Skin of body (tissue), 2 donors: ENCODE results near the gene SLC6A19. TPM values are rescaled to one million over a fixed set of nuclear protein-coding genes. Genes with fewer than 3 reads are reported as not detected.

Experiments
- DNase-seq: peaks from one replicate; lab custom pipeline; 2025; lab: John Stamatoyannopoulos, UW
- total RNA-seq: library from RNA; depleted of rRNA; stranded (reverse); fragments of >200 nt; gene quantifications from one replicate; pipeline ENCODE4 v1.2.3, GENCODE V29; 2014

The SLC6A19 gene
- total RNA-seq, 1 donor from 2014 or later, result not detected

DNA sequence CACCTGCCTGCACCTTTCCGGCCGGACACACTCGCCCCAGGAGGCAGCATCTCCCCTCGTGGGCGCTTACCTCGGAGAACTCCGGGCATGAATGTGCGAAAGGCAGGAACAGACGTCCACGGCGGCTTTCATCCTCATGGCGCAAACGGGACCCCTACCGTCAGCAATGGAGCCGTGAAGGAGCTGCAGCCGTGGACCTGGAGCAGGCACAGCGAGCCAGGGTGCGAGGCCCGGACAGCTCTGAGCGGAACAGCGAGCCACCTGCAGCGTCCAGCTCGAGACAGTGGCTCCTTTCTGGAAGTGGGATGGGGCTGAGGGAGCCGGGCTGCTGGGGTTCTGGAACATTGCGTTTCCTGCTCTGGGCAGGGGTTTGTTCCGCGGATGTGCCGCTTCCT lies 7.8 kb upstream of the SLC6A19 start:
- no peak for DNase-seq

- DNase-seq, result no peak
Measured at GRCh38 chr5:1194378-1194777, 7.0 kb upstream of the SLC6A19 start.

- DNase-seq, result no peak
Measured at GRCh38 chr5:1195439-1195838, 6.0 kb upstream of the SLC6A19 start.

GRCh38 chr5:1195916-1196315 lies 5.5 kb upstream of the SLC6A19 start:
- DNase-seq, result no peak

DNA sequence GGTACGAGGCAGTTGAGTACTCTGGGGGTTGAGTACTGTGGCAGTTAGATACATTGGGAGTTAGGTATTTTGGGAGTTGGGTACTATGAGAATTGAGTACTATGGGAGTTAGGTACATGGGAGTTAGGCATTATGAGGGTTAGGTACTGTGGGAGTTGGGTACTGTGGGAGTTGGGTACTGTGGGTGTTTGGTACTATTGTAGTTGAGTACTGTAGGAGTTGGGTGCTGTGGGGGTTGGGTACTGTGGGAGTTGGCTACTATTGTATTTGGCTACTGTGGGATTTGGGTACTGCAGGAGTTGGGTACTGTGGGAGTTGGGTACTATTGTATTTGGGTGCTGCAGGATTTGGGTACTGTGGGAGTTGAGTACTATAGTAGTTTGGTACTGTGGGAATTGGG lies 4.8 kb upstream of the SLC6A19 start:
- no peak for DNase-seq

GRCh38 chr5:1197876-1198666 lies 3.3 kb upstream of the SLC6A19 start:
- no peak for DNase-seq

DNA sequence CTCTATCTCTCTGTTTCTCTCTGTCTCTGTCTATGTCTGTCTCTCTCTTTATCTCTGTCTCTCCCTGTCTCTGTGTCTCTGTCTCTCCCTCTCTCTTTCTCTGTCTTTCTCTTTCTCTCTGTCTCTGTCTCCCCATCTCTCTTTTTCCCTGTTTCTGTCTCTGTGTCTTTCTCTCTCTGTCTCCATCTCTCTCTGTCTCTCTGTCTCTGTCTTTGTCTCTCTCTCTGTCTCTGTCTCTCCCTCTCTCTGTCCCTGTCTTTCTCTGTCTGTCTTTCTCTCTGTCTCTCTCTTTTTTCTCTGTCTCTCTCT lies 2.1 kb upstream of the SLC6A19 start:
- no peak for DNase-seq

DNA sequence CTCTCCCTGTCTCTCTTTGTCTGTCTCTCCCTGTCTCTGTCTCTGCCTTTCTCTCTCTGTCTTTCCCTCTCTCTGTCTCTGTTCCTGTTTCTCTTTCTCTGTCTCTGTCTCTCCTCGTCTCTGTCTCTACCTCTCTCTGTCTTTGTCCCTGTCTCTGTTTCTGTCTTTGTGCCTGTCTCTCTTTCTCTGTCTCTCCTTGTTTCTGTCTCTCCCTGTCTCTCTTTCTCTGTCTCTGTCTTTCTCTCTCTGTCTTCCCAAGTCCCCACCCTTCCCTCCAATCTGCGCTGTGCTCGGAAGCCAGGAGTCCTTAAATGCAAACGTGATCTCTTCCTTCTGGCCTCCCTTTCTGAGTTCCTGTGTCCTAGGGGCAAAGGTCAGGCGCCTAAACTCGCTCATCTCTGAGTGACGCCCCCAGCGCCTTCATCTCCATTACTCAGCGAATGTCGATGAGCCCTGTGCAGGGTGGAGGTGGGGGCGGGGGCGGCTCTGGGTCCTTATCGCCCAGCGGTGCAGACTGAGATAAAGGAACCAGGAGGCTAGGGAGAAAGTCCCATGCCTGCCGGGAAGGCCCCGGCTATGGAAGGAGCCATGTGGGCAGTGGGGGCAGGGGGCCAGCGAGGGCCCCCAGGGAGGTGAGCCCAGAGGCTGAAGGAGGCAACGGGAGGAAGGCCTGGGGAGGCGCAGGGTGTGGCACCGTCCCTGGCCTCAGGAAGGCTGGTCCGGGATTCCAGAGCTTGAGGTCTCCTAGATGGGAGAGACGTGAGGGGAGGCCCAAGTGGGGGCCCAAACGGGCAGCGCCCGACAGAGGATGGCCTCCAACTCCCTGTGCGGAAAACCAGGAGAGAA lies 1.5 kb upstream of the SLC6A19 start:
- no peak for DNase-seq

GRCh38 chr5:1200495-1201326 lies 684 bp upstream of the SLC6A19 start:
- DNase-seq, result no peak

DNA sequence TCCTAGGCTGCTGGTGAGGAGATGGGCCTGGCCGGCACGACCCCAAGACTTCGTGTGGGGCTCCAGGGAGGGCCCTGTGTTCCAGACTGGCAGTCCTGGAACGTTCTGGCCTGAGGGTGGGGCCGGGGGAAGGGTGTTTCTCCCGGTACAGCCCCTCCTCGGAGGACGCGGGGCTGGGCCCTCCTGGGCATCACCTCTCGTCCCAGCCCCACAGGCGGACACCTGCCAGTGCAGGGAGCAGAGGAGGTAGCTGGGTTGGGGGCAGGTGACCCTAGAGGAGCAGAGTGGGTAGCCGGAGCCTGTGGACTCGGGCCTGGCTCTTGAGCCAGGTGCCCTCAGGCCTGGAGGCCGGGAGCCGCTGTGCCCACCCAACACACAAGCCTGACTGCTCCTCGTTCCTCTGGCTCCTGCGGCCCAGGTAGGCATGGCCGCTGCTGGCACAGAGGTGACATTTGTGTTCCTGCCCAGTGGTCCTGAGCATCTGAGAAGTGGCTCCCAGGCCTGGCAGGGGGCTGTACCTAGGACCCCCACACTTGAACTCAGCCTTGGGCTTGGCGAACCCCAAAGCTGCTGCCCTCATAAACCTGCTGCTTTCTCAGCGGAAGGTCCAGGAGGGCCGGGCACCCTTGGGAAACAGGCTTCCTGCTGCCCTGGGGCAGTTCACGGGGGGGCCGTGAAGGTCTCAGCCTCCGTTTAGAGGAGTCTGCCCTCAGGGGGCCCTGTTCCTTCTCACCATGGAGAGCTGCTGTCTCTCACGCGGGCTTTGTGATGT lies 817 bp downstream of the SLC6A19 start:
- DNase-seq, result no peak

DNA sequence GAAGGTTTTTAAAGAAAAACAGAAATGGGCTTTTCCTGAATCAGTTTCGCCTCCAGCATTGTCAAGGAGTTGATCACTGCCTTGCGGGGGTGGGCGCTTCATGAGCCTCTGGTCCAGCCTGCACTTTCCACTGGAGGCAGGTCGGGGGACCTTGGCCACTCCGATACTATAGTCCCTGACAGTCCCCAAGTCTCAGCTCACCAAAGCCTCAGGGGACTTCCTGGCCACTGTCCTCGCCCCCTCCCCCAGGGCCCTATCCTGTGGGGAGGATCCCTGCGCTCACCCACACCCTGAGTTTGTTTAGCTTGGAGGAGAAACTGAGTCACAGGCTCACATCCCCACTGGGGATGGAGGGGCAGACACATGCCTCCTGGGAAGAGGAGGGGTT lies 1.4 kb downstream of the SLC6A19 start:
- no peak for DNase-seq

DNA sequence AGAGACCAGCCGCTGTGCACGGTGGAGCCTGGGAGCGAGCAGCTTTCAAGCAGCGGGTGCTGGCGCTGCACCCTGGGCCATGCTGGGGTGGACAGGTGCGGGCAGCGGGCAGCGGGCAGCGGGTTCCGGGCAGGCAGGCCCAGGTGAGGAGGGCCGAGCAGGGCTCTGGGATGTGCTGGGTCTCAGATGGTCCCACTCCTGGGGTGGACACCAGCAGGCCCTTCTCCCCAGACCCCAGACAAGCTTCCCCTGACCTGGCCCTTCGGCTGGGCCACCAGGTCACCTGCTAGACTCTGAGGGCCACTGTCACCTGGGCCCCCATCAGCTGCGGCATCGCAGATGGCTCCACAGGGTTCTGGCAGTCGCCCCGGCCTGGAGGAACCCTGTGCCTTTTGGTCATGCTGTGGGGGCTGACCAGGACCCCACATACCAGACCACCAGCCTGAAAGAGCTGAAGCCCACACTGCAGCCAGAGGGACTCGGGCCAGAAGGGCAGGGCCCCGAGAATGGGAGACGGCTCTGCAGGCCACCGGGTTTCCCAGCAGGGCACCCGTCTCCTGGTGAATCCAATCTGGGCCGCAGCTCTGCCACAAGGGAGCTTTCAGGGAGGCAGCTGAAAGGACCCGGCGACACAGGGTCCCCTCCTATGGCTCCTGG lies 2.0 kb downstream of the SLC6A19 start:
- DNase-seq, result no peak

DNA sequence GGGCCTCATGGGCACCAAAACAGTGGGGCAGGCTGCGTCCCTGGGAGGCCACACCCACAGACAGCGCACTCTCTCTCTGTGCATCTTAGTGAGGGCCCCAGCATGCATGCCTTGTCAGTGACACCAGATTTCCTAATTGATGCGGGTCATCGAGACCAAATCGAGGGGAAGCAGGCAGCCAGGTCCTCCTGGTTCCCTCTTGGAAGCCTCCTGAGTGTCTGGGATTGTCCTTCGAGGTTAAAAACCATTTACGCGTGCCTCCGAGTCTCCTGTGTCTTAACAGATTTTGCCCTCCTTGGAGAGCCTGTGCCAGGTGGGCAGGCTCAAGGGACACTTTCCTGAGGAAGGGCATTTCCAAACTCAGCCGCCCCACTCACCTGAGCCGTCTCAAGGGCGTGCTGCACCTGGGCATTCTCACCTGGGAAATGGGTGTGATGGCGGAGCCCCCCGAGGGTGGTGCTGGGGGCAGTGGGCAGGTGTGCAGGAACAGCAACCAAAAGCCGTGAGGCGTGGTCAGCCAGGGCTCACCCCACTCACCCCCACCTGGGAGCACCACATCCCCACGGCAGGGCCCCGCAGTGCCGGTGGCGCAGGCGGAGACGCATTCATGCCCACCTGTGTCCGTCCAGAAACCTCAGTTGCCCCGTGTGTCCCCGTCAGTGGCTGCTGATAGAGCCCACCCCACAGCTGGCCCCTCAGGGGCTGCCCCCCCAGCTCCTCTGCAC lies 2.7 kb downstream of the SLC6A19 start:
- no peak for DNase-seq

DNA sequence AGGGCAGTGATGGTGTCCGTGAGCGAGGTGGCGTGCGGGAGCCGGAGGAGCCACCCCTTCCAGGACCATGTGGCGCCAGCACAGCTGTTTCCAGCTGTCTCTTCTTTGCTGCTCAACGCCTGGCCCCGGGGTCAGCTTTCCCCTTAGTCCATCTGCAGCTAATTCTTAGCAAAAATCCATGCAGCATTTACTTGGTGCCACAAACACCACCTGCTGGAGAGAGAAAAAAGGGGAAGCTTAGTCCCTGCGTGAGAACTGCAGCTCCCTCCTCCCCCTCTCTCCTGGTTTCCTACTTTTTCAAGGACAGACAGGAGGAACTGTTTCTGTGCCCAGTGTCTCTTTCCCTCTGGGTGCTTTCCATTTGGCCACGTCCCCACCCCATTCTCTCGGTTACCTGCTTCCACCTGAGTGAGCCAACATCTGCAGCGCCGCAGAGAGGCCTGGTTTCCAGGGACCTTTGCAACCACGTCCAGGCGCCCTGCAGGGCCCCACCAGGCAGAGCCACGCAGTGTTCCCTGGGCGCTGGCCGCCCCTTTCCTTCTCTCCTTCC lies 3.4 kb downstream of the SLC6A19 start:
- no peak for DNase-seq

- no peak for DNase-seq
Measured at GRCh38 chr5:1205255-1206180, 4.1 kb downstream of the SLC6A19 start.

- DNase-seq, result no peak
Measured at GRCh38 chr5:1206521-1207412, 5.4 kb downstream of the SLC6A19 start.

DNA sequence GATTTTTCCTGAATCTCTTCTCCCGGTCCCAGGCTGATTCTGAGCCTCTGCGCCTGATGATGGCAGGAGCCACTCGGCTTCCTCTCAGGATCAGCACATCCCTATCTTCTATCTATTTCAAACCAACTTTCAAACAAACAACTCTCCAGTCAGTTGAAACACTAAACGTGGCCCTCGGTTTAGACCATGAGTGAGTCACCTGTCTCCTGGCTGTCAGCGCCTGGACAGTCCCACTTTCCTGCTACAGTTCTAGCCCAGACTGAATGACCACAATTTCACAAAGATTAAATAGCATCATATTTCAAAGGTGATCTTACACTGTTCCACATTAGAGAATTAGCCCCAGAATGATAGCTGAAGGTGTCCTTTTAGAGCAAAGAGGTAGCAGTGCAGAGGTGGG lies 6.2 kb downstream of the SLC6A19 start:
- no peak for DNase-seq
